HepG2 (cell line): Measurements from ENCODE around the gene LRFN2. TPM values are rescaled to one million over a fixed set of nuclear protein-coding genes. Genes with fewer than 3 reads are reported as not detected.

Source experiments
- ATAC-seq: fragments of 200-7000 bp; cut with Tn5 transposase; 3 replicates; pipeline ENCODE4 v1.9.1; 2020; ENCODE audit warnings: mild to moderate bottlenecking, moderate library complexity
- BruUV-seq: library from RNA; stranded (reverse); fragments of 400-500 nt; replicated peaks from 2 replicates; lab custom pipeline; 2021; lab: Mats Ljungman, UMichigan
- CTCF ChIA-PET: fragments of 300-600 bp; formaldehyde crosslinking; extraction: SDS; loops from one replicate; lab custom pipeline; 2021; ENCODE audit warnings: low total read pairs, inconsistent platforms, low intra/inter-chr PET ratio; lab: Yijun Ruan, JAX
- POLR2A ChIA-PET: fragments of 350-600 bp; sonication (Branson Sonifier 250); formaldehyde crosslinking; loops from one replicate; lab custom pipeline; 2020; ENCODE audit warnings: antibody characterized with exemption, inconsistent platforms; lab: Yijun Ruan, JAX
- DNase-seq: peaks from one replicate; pipeline ENCODE4 v3.0.0-alpha.2; 2015; ENCODE audit warnings: low spot score
- FAIRE-seq: peaks from 3 replicates; lab custom pipeline; 2011; peaks lifted over from hg19 to GRCh38; lab: Jason Lieb, UNC
- H2AFZ ChIP-seq: one replicate; pipeline ENCODE4 v1.6.1; 2011; ENCODE audit warnings: low read length, inconsistent platforms
- H3K27ac ChIP-seq: fragments of 300-600 bp; 3 replicates; pipeline ENCODE4 v1.8.0; 2011; ENCODE audit warnings: mixed run types, mild to moderate bottlenecking, mixed read lengths, low read length, inconsistent platforms; ENCODE audit not compliant: insufficient read depth; ENCODE audit errors: extremely low read length
- H3K27me3 ChIP-seq, 2 experiments: fragments of 200-600 bp in 1 of 2; 2 replicates in 1 of 2; 3 replicates in 1 of 2; pipeline versions ENCODE4 v1.6.0 to v1.8.0; 2011; ENCODE audit warnings: low read length in 2 of 2, mild to moderate bottlenecking in 2 of 2, moderate library complexity in 2 of 2, inconsistent platforms in 1 of 2; ENCODE audit not compliant: insufficient read depth in 2 of 2, control insufficient read depth in 1 of 2
- H3K36me3 ChIP-seq, 2 experiments: fragments of 200-600 bp in 1 of 2; replicated peaks in 1 of 2; 2 replicates in 1 of 2; 3 replicates in 1 of 2; pipeline versions ENCODE4 v1.5.1 to v1.8.0; 2011; ENCODE audit warnings: low read length in 2 of 2, inconsistent platforms in 1 of 2; ENCODE audit not compliant: insufficient read depth in 2 of 2, control insufficient read depth in 1 of 2
- H3K4me1 ChIP-seq: 2 replicates; pipeline ENCODE4 v1.5.1; 2012; ENCODE audit warnings: low read length, inconsistent platforms; ENCODE audit not compliant: insufficient read depth
- H3K4me2 ChIP-seq: 2 replicates; pipeline ENCODE4 v1.6.0; 2011; ENCODE audit warnings: low read depth, low read length, inconsistent platforms
- H3K4me3 ChIP-seq, 3 experiments: fragments of 200-600 bp in 1 of 3; sonication (generic), shearing (Covaris generic) in 1 of 3; replicated peaks in 1 of 3; 2 replicates each; pipeline ENCODE4 v1.5.1; 2011 to 2016; ENCODE audit warnings: low read length in 3 of 3, inconsistent platforms in 2 of 3, low read depth in 2 of 3, mild to moderate bottlenecking in 2 of 3, control low read depth in 1 of 3, mixed read lengths in 1 of 3; ENCODE audit not compliant: insufficient read depth in 1 of 3
- H3K79me2 ChIP-seq: one replicate; pipeline ENCODE4 v1.6.1; 2011; ENCODE audit warnings: low read length, inconsistent platforms; ENCODE audit not compliant: insufficient read depth
- H3K9ac ChIP-seq: 2 replicates; pipeline ENCODE4 v1.6.0; 2011; ENCODE audit warnings: mild to moderate bottlenecking, low read depth, low read length, inconsistent platforms; ENCODE audit not compliant: insufficient read depth
- H3K9me3 ChIP-seq: 2 replicates; pipeline ENCODE4 v1.5.1; 2012; ENCODE audit warnings: mild to moderate bottlenecking, low read length
- H4K20me1 ChIP-seq: 2 replicates; pipeline ENCODE4 v1.6.0; 2011; ENCODE audit warnings: inconsistent platforms, mild to moderate bottlenecking, low read length, moderate library complexity; ENCODE audit not compliant: insufficient read depth
- NR1H2 ChIP-seq: sonication (generic); formaldehyde crosslinking; IDR thresholded peaks from 2 replicates; pipeline ENCODE4 v1.8.1; 2022; ENCODE audit warnings: low read depth, missing genetic modification reagents, borderline replicate concordance
- NRL ChIP-seq: sonication (generic); formaldehyde crosslinking; IDR thresholded peaks from 2 replicates; pipeline ENCODE4 v1.5.0; 2020; ENCODE audit warnings: missing genetic modification reagents, mild to moderate bottlenecking, moderate library complexity, borderline replicate concordance
- PRMT3 ChIP-seq: sonication (generic); formaldehyde crosslinking; IDR thresholded peaks from 2 replicates; pipeline ENCODE4 v1.8.1; 2022; ENCODE audit warnings: low read depth, mild to moderate bottlenecking, moderate library complexity, missing genetic modification reagents, borderline replicate concordance
- RORA ChIP-seq: sonication (generic); formaldehyde crosslinking; IDR thresholded peaks from 2 replicates; pipeline ENCODE4 v1.5.0; 2020; ENCODE audit warnings: mild to moderate bottlenecking, missing genetic modification reagents, moderate library complexity
- SPEN ChIP-seq: sonication (generic); formaldehyde crosslinking; IDR thresholded peaks from 2 replicates; pipeline ENCODE4 v1.5.1; 2020; ENCODE audit warnings: low read depth, mild to moderate bottlenecking, missing genetic modification reagents
- TERF1 ChIP-seq: sonication (generic); formaldehyde crosslinking; IDR thresholded peaks from 2 replicates; pipeline ENCODE4 v1.8.0; 2022; ENCODE audit warnings: mild to moderate bottlenecking, missing genetic modification reagents, moderate library complexity
- THAP9 ChIP-seq: sonication (generic); formaldehyde crosslinking; IDR thresholded peaks from 2 replicates; pipeline ENCODE4; 2020; ENCODE audit warnings: missing genetic modification reagents, mild to moderate bottlenecking, borderline replicate concordance
- TOPORS ChIP-seq: sonication (generic); formaldehyde crosslinking; IDR thresholded peaks from 2 replicates; pipeline ENCODE4 v1.8.0; 2023; ENCODE audit warnings: mild to moderate bottlenecking, missing genetic modification reagents
- TP53 ChIP-seq: sonication (generic); formaldehyde crosslinking; conservative IDR thresholded peaks from 2 replicates; pipeline ENCODE4 v1.4.0; 2020; ENCODE audit warnings: missing genetic modification reagents
- ZBTB26 ChIP-seq: IDR thresholded peaks from 2 replicates; pipeline ENCODE4 v1.6.1; 2016; ENCODE audit warnings: missing compliant biosample characterization, missing genetic modification reagents, borderline replicate concordance
- ZBTB38 ChIP-seq: sonication (generic); formaldehyde crosslinking; IDR thresholded peaks from 2 replicates; pipeline ENCODE4 v1.5.1; 2020; ENCODE audit warnings: mild to moderate bottlenecking, missing genetic modification reagents
- ZNF10 ChIP-seq: sonication (generic); formaldehyde crosslinking; IDR thresholded peaks from 2 replicates; pipeline ENCODE4 v1.4.0; 2020; ENCODE audit warnings: mild to moderate bottlenecking, low read depth, missing genetic modification reagents, borderline replicate concordance
- ZNF251 ChIP-seq: sonication (generic); formaldehyde crosslinking; IDR thresholded peaks from 2 replicates; pipeline ENCODE4 v1.9.0; 2021; ENCODE audit warnings: mild to moderate bottlenecking, missing genetic modification reagents
- ZNF274 ChIP-seq: sonication (generic); formaldehyde crosslinking; IDR thresholded peaks from 2 replicates; pipeline ENCODE4 v1.5.1; 2020; ENCODE audit warnings: mild to moderate bottlenecking, missing genetic modification reagents
- ZNF776 ChIP-seq: sonication (generic); formaldehyde crosslinking; IDR thresholded peaks from 2 replicates; pipeline ENCODE4 v1.4.0; 2020; ENCODE audit warnings: mild to moderate bottlenecking, missing genetic modification reagents
- WGBS: methylation state at CpG from one replicate; pipeline ENCODE4 v1.1.6; 2017; ENCODE audit warnings: low lambda C conversion rate; 5-methylcytosine and 5-hydroxymethylcytosine counted together
- in situ Hi-C: cut with HindIII; loops from 2 replicates; pipeline ENCODE4 v1.10.0; 2017; ENCODE audit warnings: low pct_unique_long_range_greater_than_20kb; ENCODE audit not compliant: extremely low pct_ligation_motif_present
- intact Hi-C: fragments of 100-400 bp; cut with micrococcal nuclease; formaldehyde crosslinking; loops from one replicate; pipeline ENCODE4 v1.10.0; 2022; ENCODE audit not compliant: unreplicated experiment
- polyA plus RNA-seq, 8 experiments: library from polyadenylated mRNA; depleted of rRNA in 3 of 8; stranded (reverse) in 7 of 8; unstranded in 1 of 8; fragments of >200 nt; fragmentation: Illumina TruSeq in 4 of 8; extraction: Trizol in 4 of 8; gene quantifications; 2 replicates each; pipeline versions ENCODE4 v1.2.1 to v1.2.3, GENCODE V29; 2011 to 2016; ENCODE audit warnings: low read depth in 4 of 8, missing spikeins in 1 of 8, mixed read lengths in 1 of 8; ENCODE audit not compliant: insufficient read depth in 1 of 8
- total RNA-seq, 5 experiments: library from RNA; depleted of rRNA; stranded (reverse); fragments of >200 nt; fragmentation: Illumina TruSeq; extraction: Trizol; gene quantifications; 2 replicates each; pipeline ENCODE4 v1.2.3, GENCODE V29; 2016; ENCODE audit warnings: low read depth in 1 of 5

LRFN2 gene
- total and polyA plus RNA-seq, 2 of the 13 experiments (the other 11 are each of a cell fraction or from before 2014, with no cell fraction given) = not detected

GRCh38 chr6:40347571-40348011 is 239.6 kb downstream of the LRFN2 start:
- no peaks in the 10 kb centered on the region for H3K9me3 ChIP-seq
- CTCF ChIA-PET = no interaction called here
- H3K9ac ChIP-seq = no peak overlapping the region
- no peaks in the 10 kb centered on the region for H4K20me1 ChIP-seq
- WGBS = 1% methylated on average over 5 of the region's 5 CpGs
- DNase-seq = no peak
- in situ Hi-C loops (loop anchor here (25.0 kb wide), 1 partner anchor 690 kb away; the partner anchor contains the start of genes TSPO2 and UNC5CL), intact Hi-C loops (no loop called here)
- ATAC-seq = no peak
- TF ChIP-seq THAP9 (CRISPR knock-in tag) = no peak
- TF ChIP-seq TERF1 (CRISPR knock-in tag) = no peak
- TF ChIP-seq TP53 (CRISPR knock-in tag) = no peak
- no peak for TF ChIP-seq ZNF251 (CRISPR knock-in tag)
- TF ChIP-seq RORA = no peak
- no peak for TF ChIP-seq ZNF10 (CRISPR knock-in tag)
- no peak for TF ChIP-seq SPEN (CRISPR knock-in tag)
- TF ChIP-seq TOPORS (CRISPR knock-in tag) = no peak
- TF ChIP-seq PRMT3 = no peak
- no peak for TF ChIP-seq ZNF776 (CRISPR knock-in tag)
- TF ChIP-seq NR1H2 (CRISPR knock-in tag) = no peak
- no peak for TF ChIP-seq NRL (CRISPR knock-in tag)
- TF ChIP-seq ZNF274 (CRISPR knock-in tag) = no peak
- no peak for TF ChIP-seq ZBTB26 (CRISPR knock-in tag)
- no peak for TF ChIP-seq ZBTB38 (CRISPR knock-in tag)
- no TSS peak for BruUV-seq
- no peak overlapping the region for H3K27ac ChIP-seq
- H2AFZ ChIP-seq = no peak overlapping the region
- H3K4me3 ChIP-seq = no peak overlapping the region
- H3K27me3 ChIP-seq = peaks cover 0 to 1% of the 10 kb centered on the region in 2 experiments; a peak in 1 of 5 replicates
- no peaks in the 10 kb centered on the region for H3K36me3 ChIP-seq
- H3K4me2 ChIP-seq = no peak overlapping the region
- no peak for FAIRE-seq
- POLR2A ChIA-PET = no interaction called here
- no peaks in the 10 kb centered on the region for H3K4me1 ChIP-seq
- H3K79me2 ChIP-seq = no peaks in the 10 kb centered on the region
